ENCODE measurements around the gene TMEM151A.
"Not testable (repeated sequence)": the region's sequence is repeated elsewhere in the genome, so short reads cannot be mapped to it uniquely, and the experiment has no call there.

The TMEM151A gene

DNA sequence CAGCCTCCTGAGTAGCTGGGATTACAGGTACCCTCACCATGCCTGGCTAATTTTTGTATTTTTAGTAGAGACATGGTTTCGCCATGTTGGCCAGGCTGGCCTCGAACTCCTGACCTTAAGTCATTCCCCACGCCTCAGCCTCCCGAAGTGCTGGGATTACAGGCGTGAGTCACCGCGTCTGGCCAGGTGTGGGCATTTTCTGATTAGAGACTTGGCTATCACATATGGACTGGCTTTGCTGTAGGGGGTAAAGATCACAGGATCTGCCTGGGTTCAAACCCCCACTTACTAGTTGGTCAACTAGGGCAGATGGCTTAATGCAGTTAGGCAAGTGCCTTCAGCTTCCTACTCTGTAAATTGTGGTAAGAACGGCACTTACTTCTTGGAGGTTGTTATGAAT, 18.6 kb downstream of the TMEM151A start:
- DNase-seq: no peak

DNA sequence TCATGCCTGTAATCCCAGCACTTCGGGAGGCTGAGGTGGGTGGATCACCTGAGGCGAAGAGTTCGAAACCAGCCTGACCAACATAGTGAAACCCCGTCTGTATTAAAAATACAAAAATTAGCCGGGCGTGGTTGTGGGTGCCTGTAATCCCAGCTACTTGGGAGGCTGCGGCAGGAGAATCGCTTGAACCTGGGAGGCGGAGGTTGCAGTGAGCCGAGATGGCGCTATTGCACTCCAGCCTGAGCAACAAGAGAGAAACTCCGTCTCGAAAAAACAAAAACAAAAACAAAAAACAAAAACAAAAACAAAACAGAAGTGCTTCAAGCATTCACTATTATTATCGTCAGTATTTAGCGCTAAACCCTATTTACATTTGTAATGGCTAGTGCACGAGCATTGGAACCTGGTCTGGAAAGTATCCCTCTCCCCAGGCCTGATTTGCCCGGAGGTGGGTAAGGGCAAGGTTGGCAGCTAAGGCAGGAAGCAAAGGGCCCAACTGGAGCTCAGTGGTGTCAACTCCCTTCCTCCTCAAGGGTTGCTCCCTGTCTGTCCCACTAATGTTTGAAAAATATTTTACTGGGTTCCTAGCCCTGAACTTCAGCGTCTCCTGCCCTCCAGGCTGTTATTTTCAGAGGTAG, 19.2 kb downstream of the TMEM151A start:
- not testable (repeated sequence) for DNase-seq

DNA sequence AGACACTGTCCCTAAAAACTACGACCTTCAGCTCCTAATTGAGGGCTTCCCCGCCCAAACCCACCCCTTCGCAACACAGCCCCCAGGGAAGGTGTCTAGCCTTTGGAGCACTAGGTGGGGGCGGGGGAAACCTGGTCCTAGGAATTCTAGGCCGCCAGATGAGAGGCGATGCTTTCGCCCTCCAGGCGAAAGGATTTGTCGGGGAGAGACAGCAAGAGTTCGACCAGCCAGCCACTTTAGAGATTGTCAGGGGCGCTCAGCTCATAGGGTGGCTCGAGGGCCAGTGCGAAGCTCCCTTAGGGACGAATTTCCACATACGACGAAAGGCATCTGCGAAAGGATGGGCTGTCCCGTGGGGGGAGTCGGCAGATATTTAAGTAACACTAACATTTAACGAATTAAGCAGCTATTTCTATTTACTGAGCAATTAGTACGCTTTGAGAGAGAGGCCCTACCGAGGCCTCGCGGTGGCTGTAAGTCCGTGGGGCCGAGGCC, 19.8 kb downstream of the TMEM151A start:
- DNase-seq: no peak

DNA sequence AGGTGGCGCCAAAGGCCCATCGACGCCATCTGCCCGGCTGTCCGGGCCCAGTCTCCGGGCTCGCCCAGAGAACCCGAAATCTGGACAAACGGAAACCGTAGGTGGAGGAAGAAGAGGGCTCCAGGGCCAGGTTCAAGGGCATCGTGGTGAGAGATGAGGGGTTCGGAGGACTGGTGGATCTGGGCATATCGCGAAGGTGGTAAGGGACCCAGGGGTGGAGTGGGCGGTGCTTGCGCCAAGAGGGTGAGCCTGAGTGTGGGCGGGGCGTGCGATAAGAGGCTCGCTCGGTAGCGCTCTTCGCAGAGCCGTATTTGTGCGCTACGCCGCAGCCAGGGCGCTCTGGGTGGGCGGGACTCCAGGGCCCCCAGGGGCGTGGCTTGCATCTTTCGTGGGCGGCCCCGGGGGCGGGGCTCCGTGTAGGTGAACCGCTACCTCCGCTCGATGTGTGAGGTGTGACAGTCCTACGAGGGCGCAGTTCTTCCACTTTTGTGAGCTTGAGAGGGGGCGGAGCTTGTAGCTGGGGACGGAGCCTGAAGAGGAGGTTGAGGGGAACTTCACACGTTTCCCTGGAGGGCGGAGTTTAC, 20.4 kb downstream of the TMEM151A start:
- DNase-seq: peak; percentile 93

DNA sequence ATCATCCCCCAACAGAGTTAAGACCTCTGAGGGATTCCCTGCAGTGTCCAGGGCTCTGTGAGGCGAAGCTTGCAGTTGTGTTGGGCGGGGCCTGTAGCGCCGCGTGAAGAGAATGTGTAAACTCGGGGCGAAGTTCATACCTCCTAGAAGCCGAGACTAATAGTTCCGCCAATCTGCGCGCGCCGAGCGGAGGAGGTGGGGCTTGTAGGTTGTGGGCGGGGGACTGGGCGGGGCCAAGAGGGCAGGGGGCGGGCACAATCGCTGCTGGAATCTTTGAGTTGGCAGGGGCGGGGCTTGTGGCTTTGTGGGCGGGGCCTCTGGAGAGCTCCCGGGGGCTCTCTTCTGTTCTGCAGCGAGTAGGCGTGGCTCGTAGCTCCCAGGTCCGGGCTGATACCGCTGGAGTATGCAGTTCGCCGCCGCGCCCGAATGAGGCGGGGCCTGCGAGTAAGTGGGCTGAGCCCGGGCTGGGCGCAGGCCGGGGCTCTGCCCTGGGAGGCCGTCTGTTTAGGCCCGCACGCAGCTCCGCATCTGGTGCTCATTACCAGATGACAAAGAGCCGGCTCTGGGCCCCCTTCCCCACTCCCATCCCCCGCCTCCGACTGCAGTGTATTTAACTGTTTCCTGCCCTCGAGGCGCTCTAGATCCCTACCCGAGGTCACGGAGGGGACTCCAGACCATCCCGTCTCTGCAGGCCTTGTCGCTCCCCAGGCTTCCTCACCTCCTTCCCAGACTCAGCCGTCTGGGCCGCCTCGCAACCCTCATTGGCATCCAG, 21.0 kb downstream of the TMEM151A start:
- peak; percentile 90 for DNase-seq

DNA sequence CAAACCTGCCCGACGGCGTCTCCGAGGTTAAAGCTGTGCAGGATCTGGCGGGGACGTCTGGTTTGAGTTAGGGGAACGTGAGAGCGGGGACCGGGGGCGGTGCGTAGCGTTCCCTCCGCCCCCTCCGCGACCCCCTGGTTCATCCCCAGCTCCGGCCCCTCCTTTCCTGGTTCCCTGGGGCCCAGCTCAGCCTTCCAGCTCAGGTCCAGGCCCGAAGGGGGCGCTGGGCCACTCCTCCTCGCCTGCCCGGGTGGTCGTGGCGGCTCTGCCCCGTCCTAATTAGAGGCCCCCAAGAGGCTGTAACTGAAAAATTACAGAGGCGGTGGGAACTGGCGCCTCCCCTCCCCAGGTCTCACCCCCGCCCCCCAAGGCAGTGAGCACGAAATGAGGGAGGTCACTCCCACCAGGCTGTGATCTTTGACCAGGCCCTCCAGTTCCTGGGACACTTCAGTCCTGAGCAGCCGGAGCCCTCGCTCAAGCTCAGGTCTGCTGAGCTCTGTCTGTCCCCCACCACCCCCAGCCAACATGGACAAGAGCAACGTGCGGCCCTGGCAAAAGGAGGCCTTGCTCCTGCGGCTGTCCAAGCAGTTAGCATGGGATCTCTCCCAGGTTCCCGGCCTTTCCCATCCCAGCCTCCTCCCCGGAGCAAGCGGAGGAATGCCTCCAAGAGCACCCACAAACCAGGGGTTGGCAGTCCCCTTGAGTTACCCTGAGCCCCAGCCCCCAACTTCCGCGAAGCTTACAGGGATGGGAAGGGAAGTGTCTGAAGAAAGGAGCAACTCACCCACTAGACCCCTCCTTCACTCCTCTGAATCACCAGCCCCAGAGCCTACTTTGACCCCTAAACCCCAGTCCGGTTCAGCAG, 21.9 kb downstream of the TMEM151A start:
- DNase-seq: no peak

DNA sequence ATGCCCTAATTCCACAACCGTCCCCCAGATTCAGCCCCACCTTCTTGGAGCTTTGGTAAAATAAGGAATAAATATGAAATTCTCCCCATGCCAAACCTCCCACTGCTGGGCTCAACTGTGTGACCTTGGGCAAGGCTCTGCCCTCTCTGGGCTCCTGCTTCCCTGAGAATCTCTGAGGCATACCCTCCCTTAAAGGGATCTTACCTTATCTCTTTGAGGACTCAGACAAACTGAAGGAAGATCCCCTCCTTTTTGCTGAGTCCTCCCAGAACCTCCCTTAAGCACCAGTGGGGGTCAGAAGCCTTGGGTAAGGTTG, 22.4 kb downstream of the TMEM151A start:
- DNase-seq: no peak

DNA sequence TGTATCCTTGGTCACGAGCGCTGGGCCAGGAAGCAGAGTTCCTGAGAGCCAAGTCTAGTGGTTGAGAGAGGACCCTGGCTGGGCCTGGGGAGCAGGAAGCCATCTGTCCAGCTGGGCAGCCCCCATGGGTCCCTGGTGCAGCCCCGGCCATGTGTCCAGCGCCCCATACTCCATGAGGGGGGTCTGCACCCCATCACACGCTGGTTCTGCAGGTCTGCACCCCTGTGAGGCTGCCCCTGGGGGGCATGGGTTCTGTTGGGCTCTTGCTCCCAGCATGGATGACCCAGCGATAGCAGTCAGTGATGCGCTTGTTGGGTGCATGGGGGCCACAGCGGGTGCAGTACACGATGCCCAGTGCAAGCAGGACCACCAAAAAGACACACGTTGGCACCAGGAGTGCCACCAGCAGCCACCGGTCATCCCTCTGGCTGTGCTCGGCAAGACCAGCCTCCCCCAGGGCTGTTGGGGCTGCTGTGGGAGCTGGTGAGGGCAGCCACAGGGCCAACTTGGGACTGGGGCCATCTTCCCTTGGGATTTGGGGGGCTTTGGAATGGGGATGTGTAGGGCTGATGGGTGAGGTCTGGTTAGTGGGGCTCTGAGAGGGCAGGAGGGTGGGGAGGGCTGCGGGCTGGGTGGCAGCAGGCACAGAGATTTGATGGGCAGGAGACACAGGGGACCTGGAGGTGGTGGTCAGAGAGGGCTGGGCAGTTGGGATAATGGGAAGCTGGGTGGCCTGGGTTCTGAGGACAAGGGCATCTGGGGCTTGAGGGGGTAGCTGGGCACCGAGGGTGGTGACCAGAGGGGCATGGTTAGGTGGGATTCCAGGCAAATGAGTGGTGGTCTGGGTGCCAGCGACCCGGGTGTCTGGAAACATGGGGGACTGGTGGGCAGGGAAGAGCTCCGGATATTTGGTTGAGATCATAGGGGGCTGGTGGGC, 23.1 kb downstream of the TMEM151A start:
- DNase-seq: no peak

DNA sequence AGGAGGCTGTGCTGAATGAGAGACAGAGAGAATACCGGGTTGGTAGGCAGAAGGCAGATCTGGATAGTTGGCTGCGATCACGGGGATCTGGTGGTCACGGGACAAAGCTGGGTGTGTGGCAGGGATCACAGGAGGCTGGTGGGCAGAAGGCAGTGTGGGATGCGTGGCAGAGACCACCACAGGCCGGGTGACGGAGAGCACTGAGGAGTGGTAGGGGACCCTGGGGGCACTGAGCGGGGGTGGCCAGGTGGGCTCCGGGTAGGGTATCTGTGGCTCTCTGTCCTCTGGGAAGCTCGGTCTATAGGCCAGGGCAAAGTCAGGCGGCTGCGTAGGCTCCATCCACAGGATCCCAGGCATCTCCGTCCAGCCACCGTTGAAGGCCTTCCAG, 23.8 kb downstream of the TMEM151A start:
- no peak for DNase-seq

DNA sequence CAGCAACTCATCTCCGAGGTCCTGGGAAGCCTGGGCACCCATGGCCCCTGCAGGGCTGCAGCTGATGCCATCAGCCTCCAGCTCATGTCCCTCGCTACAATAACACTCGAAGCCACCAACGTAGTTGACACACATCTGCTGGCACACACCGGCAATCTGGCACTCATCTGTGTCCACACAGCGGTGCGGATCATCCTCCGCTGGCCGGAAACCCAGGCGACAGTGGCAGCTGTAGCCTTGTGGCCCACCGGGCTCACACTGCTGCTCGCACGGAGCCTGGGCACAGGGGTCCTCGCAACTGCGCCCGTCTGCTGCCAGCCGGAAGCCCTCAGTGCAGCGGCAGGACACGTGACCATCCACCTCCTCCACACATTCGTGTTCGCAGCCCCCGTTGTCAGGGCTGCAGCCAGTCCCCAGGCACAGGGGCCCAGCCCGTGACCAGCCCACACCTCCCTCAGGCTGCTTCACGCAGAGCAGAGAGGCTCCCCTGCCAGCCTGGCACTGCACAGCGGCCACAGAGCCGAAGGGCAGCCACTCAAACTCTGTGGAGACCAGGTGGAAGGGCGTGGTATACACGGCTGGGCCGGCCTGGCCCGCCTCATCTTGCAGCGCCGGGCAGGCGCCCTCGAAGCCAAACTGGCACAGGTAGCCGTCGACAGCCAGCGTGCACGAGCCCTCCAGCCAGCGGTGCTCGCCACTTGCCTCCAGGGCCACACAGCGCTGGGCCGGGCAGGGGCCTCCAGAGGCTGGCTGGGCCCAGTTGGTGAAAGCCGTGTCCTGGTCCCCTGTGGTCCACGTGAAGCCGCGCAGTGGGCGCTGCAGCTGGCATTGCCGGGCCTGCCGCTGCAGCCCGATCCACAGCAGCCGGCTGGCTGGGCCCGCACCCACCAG, 24.5 kb downstream of the TMEM151A start:
- no peak for DNase-seq

DNA sequence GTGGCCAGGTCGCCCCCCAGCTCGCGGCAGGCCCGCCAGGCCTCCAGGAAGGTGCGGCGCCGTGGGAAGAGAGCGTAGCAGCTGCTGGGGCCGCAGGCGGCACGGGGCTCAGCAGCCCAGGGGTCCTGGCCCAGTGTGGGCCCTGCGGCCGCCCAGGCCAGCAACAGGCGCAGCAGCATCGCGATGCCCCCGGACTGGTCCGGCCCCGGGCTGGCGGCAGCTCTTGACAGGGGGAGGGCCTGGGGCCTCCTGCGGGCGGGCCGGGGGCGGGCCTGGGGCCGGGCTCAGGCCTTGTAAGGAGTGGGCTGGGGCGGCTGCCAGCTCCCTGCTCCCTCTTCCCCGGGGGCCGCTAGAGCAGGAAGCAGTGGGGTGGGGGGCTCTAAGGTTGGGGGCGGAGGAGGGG, 25.2 kb downstream of the TMEM151A start, which contains the start of gene CD248:
TSS of gene CD248 (minus strand) at position 196 of the 403 bp plus-strand sequence. CDS start at position 179, 17 bp downstream.
- DNase-seq: no peak

DNA sequence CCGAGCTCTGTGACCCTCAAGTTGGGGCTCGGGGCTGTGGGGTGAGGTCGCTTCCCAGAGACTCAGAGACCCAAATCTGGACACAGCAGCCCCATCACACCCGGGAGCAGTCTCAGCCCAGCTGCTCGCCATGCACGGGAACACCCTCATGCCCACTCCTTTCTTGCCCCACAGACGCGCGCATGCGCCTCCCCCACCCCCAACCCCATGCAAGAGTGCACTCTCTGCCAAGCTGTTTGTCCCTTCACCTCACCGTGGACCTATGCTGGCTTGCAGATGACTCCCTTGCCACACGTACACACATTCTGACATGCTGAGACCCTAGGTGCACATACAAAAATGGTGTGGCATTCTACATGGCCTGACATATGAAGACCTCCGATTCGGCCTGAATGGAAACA, 25.6 kb downstream of the TMEM151A start:
- no peak for DNase-seq

DNA sequence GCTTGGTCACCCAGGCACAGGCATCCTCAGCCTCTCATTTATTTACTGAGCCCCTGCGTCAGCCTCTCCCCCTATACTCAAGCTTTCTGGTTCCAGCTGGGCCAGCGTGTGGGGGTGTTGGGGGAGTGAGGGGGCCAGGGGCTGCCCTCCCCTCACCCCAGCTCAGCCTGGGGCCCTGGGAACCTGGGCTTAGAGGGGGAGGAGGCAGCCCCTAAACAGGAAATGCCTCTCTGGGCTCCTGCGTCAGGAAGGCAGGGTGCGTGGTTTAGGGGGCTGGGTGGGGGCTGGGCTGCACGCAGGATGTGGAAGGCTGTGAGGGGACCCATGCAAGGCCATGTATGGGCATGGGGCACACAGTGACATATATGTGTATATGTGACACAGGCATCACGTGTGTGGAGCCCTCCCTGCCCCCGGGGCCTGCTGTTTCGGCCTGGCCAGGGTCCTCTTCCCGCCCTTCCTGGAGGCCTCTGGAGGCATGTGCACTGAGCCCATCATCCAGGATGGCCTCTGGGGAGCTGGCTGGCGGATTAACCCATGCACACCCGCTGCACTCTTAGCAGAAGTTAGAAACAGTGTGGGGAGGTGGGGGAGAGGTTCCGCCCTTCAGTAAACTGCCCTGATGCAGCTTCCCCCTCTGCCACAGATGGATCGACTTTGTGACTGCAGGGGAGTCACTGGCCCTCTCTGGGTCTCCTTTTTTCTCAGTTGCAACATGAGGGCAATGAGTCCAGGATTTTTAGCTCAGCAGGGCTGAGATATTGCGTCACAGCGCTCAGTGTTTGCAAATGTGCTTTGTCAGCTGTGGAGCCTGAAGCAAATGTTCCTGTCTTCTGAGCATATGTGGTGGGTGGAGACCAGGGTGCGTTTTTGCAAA, 26.3 kb downstream of the TMEM151A start:
- DNase-seq: no peak

DNA sequence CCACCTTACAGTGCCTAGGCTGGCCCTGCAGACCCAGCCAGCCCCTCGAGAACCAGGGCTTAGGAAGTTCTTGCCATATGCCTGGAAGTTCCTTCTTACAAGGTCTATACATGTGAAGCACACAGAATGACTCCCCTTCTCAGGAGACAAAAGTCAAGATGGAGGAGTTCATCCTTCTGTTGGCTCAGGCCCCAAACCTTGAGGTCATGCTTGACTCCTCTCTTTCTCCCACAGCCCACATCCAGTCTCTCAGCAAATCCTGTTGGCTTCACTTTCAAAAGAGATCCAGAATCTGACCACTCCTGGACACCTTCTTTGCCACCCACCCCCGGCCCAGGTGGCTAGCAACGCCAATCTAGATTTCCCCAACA, 26.9 kb downstream of the TMEM151A start:
- no peak for DNase-seq

DNA sequence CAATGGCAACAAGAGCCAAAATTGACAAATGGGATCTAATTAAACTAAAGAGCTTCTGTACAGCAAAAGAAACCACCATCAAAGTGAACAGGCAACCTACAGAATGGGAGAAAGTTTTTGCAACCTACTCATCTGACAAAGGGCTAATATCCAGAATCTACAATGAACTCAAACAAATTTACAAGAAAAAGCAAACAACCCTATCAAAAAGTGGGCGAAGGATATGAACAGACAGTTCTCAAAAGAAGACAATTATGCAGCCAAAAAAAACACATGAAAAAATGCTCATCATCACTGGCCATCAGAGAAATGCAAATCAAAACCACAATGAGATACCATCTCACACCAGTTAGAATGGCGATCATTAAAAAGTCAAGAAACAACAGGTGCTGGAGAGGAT, 28.6 kb downstream of the TMEM151A start:
- DNase-seq: not testable (repeated sequence)

DNA sequence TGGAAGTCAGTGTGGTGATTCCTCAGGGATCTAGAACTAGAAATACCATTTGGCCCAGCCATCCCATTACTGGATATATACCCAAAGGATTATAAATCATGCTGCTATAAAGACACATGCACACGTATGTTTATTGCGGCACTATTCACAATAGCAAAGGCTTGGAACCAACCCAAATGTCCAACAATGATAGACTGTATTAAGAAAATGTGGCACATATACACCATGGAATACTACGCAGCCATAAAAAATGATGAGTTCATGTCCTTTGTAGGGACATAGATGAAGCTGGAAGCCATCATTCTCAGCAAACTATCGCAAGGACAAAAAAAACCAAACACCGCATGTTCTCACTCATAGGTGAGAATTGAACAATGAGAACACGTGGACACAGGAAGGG, 29.1 kb downstream of the TMEM151A start:
- not testable (repeated sequence) for DNase-seq

DNA sequence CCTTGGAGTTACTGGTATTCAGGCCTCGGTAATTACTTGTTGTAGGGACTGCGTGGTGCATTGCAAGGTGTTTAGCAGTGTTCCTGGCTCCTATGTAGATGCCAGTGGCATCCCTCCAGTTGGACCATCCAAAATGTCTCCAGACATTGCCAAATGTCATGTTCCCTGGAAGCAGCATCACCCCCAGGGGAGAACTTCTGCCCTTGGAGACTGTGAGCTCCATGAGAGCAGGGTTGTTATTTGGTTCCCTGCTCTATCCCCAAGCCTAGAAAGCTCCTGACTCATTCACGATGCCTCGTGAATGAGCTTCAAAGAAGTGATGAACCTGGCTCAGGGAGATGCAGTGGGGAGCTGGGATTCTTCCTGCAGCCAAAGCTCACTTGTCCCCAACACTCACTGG, 29.9 kb downstream of the TMEM151A start:
- no peak for DNase-seq

DNA sequence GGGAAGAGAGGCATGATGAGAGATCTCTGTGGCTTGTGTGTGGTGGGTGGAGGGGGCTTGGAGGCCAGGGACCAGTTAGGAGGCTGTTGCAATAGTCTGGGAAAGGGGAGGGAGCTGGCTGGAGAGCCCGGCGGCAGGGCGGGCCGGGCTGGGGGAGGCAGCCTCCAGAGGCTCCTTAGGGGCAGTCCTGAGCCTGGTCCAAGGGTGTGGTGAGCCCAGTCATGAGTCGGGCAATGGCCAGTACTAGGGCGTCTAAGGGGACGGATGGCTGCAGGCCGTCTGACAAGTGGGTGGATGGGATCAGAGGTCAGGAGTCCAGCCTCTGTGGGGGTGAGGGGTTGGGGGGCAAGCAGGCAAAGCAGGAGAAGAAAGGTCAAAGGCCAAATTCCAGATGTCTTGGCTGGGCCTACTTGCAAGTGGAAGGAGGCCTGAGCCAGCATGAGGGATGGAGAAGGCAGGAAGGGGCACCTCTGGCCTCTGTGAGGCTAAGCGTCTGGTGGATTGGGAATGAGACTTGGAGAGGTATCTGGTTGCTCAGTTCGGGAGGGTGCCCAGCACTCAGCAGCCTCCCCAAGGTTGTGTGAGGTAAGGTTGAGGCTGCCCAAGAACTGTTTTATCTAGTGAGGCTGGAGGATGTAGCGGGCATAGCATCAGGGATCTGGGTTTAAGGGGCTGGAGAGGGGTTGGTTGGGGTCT, 31.2 kb downstream of the TMEM151A start:
- no peak for DNase-seq

DNA sequence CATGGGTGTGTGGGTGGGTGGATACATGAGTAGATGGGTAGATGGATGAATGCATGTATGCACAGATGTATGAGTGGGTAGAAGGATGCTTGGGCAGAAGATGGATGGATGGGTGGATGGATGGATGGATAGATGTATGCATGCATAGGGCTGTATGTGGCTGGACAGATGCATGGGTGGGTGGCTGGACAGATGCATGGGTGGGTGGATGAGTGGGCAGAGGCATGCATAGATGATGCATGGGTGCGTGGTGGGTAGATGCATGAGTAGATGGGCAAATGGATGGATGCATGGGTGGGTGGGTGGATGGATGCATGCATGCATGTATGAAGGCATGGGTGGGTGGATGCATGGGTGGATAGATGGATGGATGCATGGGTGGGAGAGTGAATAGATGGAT, 32.0 kb downstream of the TMEM151A start:
- no peak for DNase-seq
